HepG2 (cell line): Measurements from ENCODE around the gene MMP17. TPM values are rescaled to one million over a fixed set of nuclear protein-coding genes. Genes with fewer than 3 reads are reported as not detected.

Experiments used
- DNMT1 ChIP-seq: sonication (generic); formaldehyde crosslinking; IDR thresholded peaks from 2 replicates; pipeline ENCODE4 v1.5.1; 2020; ENCODE audit warnings: mild to moderate bottlenecking, missing genetic modification reagents
- E2F2 ChIP-seq: sonication (generic); formaldehyde crosslinking; IDR thresholded peaks from 2 replicates; pipeline ENCODE4 v1.4.0; 2020; ENCODE audit warnings: missing genetic modification reagents, borderline replicate concordance
- FOXA3 ChIP-seq: IDR thresholded peaks from 2 replicates; pipeline ENCODE4 v1.6.1; 2016; ENCODE audit warnings: missing genetic modification reagents, missing compliant biosample characterization
- MEF2D ChIP-seq: sonication (generic); formaldehyde crosslinking; IDR thresholded peaks from 2 replicates; pipeline ENCODE4 v1.5.1; 2020; ENCODE audit warnings: mild to moderate bottlenecking, missing genetic modification reagents
- ZEB1 ChIP-seq: IDR thresholded peaks from 2 replicates; pipeline ENCODE4 v1.6.1; 2012; ENCODE audit warnings: mild to moderate bottlenecking, low read depth, inconsistent platforms; ENCODE audit not compliant: insufficient replicate concordance
- ZMAT3 ChIP-seq: sonication (generic); formaldehyde crosslinking; conservative IDR thresholded peaks from 2 replicates; pipeline ENCODE4 v1.7.0; 2021; ENCODE audit warnings: missing genetic modification reagents
- ZNF143 ChIP-seq: sonication (generic); formaldehyde crosslinking; IDR thresholded peaks from 2 replicates; pipeline ENCODE4 v1.4.0; 2020; ENCODE audit warnings: missing genetic modification reagents
- ZNF441 ChIP-seq: sonication (generic); formaldehyde crosslinking; IDR thresholded peaks from 2 replicates; pipeline ENCODE4 v1.7.0; 2021; ENCODE audit warnings: missing genetic modification reagents, borderline replicate concordance
- ZNF557 ChIP-seq: sonication (generic); formaldehyde crosslinking; IDR thresholded peaks from 2 replicates; pipeline ENCODE4 v1.4.0; 2020; ENCODE audit warnings: missing genetic modification reagents
- ZNF772 ChIP-seq: sonication (generic); formaldehyde crosslinking; IDR thresholded peaks from 2 replicates; pipeline ENCODE4 v1.5.0; 2020; ENCODE audit warnings: mild to moderate bottlenecking, missing genetic modification reagents
- polyA plus RNA-seq, 8 experiments: library from polyadenylated mRNA; depleted of rRNA in 3 of 8; stranded (reverse) in 7 of 8; unstranded in 1 of 8; fragments of >200 nt; fragmentation: Illumina TruSeq in 4 of 8; extraction: Trizol in 4 of 8; gene quantifications; 2 replicates each; pipeline versions ENCODE4 v1.2.1 to v1.2.3, GENCODE V29; 2011 to 2016; ENCODE audit warnings: low read depth in 4 of 8, missing spikeins in 1 of 8, mixed read lengths in 1 of 8; ENCODE audit not compliant: insufficient read depth in 1 of 8
- total RNA-seq, 5 experiments: library from RNA; depleted of rRNA; stranded (reverse); fragments of >200 nt; fragmentation: Illumina TruSeq; extraction: Trizol; gene quantifications; 2 replicates each; pipeline ENCODE4 v1.2.3, GENCODE V29; 2016; ENCODE audit warnings: low read depth in 1 of 5
- TF ChIP-seq, protein P1 (sequence below): sonication (generic); formaldehyde crosslinking; IDR thresholded peaks from 2 replicates; pipeline ENCODE4 v1.5.0; 2020; ENCODE audit warnings: missing genetic modification reagents
- TF ChIP-seq, protein P2 (sequence below): IDR thresholded peaks from 2 replicates; pipeline ENCODE4 v1.6.1; 2016; ENCODE audit warnings: missing compliant biosample characterization, missing genetic modification reagents, borderline replicate concordance
- TF ChIP-seq, protein P3 (sequence below), 2 experiments: fragments of 450-650 bp in 1 of 2; sonication (generic) in 1 of 2; formaldehyde crosslinking in 1 of 2; IDR thresholded peaks; 2 replicates each; pipeline versions ENCODE4 v1.6.1 to v1.8.0; 2016 to 2022; ENCODE audit warnings: antibody characterized with exemption in 1 of 2, mild to moderate bottlenecking in 1 of 2, missing genetic modification reagents in 1 of 2
- TF ChIP-seq, protein P4 (sequence below): IDR thresholded peaks from 2 replicates; pipeline ENCODE4 v1.6.1; 2016; ENCODE audit warnings: mild to moderate bottlenecking

The MMP17 gene
- total and polyA plus RNA-seq, 2 of the 13 experiments (the other 11 are each of a cell fraction or from before 2014, with no cell fraction given): 0.55 to 0.80 TPM

DNA sequence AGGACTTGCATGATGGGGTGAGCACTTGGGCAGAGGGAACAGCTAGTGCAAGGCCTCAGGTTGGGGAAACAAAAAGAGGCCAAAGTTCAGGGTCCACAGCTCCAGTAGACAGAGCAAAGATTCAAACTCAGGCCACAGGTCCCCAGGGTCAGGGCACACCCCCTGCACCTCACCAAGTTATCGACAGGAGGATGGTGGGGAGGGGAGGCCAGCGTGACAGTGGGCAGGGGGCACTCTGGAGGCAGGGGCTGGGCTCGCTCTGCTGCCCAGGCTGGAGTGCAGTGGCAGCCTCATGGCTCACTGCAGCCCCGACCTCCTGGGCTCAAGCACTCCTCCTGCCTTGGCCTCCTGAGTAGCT lies 33.9 kb downstream of the MMP17 start (continued):
- no peak for TF ChIP-seq ZNF143 (CRISPR knock-in tag)
- TF ChIP-seq, protein P1, sequence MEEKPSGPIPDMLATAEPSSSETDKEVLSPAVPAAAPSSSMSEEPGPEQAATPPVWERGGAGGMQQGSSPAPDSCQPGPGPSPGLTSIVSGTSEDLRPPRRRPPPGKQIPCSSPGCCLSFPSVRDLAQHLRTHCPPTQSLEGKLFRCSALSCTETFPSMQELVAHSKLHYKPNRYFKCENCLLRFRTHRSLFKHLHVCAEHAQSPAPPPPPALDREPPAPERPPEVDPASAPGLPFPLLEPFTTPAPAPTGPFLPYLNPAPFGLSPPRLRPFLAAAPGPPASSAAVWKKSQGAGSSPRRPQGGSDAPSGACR: peak; percentile 86
- TF ChIP-seq ZNF557: no peak
- TF ChIP-seq, protein P2, sequence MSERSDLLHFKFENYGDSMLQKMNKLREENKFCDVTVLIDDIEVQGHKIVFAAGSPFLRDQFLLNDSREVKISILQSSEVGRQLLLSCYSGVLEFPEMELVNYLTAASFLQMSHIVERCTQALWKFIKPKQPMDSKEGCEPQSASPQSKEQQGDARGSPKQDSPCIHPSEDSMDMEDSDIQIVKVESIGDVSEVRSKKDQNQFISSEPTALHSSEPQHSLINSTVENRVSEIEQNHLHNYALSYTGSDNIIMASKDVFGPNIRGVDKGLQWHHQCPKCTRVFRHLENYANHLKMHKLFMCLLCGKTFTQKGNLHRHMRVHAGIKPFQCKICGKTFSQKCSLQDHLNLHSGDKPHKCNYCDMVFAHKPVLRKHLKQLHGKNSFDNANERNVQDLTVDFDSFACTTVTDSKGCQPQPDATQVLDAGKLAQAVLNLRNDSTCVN (CRISPR knock-in tag): no peak
- no peak for TF ChIP-seq MEF2D (CRISPR knock-in tag)
- TF ChIP-seq, protein P3, sequence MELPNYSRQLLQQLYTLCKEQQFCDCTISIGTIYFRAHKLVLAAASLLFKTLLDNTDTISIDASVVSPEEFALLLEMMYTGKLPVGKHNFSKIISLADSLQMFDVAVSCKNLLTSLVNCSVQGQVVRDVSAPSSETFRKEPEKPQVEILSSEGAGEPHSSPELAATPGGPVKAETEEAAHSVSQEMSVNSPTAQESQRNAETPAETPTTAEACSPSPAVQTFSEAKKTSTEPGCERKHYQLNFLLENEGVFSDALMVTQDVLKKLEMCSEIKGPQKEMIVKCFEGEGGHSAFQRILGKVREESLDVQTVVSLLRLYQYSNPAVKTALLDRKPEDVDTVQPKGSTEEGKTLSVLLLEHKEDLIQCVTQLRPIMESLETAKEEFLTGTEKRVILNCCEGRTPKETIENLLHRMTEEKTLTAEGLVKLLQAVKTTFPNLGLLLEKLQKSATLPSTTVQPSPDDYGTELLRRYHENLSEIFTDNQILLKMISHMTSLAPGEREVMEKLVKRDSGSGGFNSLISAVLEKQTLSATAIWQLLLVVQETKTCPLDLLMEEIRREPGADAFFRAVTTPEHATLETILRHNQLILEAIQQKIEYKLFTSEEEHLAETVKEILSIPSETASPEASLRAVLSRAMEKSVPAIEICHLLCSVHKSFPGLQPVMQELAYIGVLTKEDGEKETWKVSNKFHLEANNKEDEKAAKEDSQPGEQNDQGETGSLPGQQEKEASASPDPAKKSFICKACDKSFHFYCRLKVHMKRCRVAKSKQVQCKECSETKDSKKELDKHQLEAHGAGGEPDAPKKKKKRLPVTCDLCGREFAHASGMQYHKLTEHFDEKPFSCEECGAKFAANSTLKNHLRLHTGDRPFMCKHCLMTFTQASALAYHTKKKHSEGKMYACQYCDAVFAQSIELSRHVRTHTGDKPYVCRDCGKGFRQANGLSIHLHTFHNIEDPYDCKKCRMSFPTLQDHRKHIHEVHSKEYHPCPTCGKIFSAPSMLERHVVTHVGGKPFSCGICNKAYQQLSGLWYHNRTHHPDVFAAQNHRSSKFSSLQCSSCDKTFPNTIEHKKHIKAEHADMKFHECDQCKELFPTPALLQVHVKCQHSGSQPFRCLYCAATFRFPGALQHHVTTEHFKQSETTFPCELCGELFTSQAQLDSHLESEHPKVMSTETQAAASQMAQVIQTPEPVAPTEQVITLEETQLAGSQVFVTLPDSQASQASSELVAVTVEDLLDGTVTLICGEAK (IDR thresholded peaks at IDR 0.05): no peak
- TF ChIP-seq, protein P3 (CRISPR knock-in tag; IDR thresholded peaks at IDR 0.05): no peak
- 0 out of 2 replicates have a peak, but pooled peaks have one; percentile 11 for TF ChIP-seq ZNF772 (CRISPR knock-in tag)
- no peak for TF ChIP-seq DNMT1
- no peak for TF ChIP-seq ZEB1
- TF ChIP-seq, protein P4, sequence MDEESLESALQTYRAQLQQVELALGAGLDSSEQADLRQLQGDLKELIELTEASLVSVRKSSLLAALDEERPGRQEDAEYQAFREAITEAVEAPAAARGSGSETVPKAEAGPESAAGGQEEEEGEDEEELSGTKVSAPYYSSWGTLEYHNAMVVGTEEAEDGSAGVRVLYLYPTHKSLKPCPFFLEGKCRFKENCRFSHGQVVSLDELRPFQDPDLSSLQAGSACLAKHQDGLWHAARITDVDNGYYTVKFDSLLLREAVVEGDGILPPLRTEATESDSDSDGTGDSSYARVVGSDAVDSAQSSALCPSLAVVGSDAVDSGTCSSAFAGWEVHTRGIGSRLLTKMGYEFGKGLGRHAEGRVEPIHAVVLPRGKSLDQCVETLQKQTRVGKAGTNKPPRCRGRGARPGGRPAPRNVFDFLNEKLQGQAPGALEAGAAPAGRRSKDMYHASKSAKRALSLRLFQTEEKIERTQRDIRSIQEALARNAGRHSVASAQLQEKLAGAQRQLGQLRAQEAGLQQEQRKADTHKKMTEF (CRISPR knock-in tag): peak; percentile 16; the same call in 1 of the 2 replicates
- TF ChIP-seq E2F2: no peak
- no peak for TF ChIP-seq ZMAT3 (CRISPR knock-in tag)
- peak; percentile 65 for TF ChIP-seq FOXA3
- TF ChIP-seq ZNF441 (CRISPR knock-in tag): no peak
